Mesothelial cell of epicardium (in vitro differentiated cells): ENCODE results near the gene MT1G. TPM values are rescaled to one million over a fixed set of nuclear protein-coding genes. Genes with fewer than 3 reads are reported as not detected.

Experiments used
- DNase-seq, 2 experiments: peaks; one replicate each; pipeline ENCODE4 v3.0.0; 2021; ENCODE audit warnings: low spot score in 2 of 2; ENCODE audit not compliant: unreplicated experiment in 2 of 2
- H3K27ac Mint-ChIP-seq: 2 replicates; pipeline ENCODE4 v1.8.0; 2021; ENCODE audit warnings: mixed read lengths
- H3K27me3 Mint-ChIP-seq: 2 replicates; pipeline ENCODE4 v1.8.0; 2021; ENCODE audit warnings: low read depth, mixed read lengths
- H3K36me3 Mint-ChIP-seq: 2 replicates; pipeline ENCODE4 v1.8.0; 2021; ENCODE audit warnings: mixed read lengths
- H3K4me1 Mint-ChIP-seq: 2 replicates; pipeline ENCODE4 v1.8.0; 2021; ENCODE audit warnings: mixed read lengths
- H3K4me3 Mint-ChIP-seq: 2 replicates; pipeline ENCODE4 v1.8.0; 2021; ENCODE audit warnings: mild to moderate bottlenecking, moderate library complexity, mixed read lengths
- H3K9me3 Mint-ChIP-seq: 2 replicates; pipeline ENCODE4 v1.8.0; 2021; ENCODE audit warnings: mixed read lengths
- CTCF ChIP-seq: fragments of 200-600 bp; sonication (generic); IDR thresholded peaks from one replicate; pipeline ENCODE4 v1.5.0; 2021; ENCODE audit warnings: antibody characterized with exemption; ENCODE audit not compliant: unreplicated experiment
- total RNA-seq: library from RNA; stranded (reverse); gene quantifications from 3 replicates; pipeline ENCODE4 v1.2.1, GENCODE V29; 2021

The MT1G gene
- total RNA-seq, 1 donor from 2014 or later, result not detected

GRCh38 chr16:56700631-56701030 lies 32.8 kb upstream of the MT1G start:
- H3K4me1 Mint-ChIP-seq, result peaks cover 7% of the 10 kb centered on the region
- peaks cover 1% of the 10 kb centered on the region for H3K36me3 Mint-ChIP-seq
- peaks cover 12% of the 10 kb centered on the region for H3K9me3 Mint-ChIP-seq
- no peak for TF ChIP-seq CTCF
- no peak for DNase-seq
- no peak overlapping the region for H3K4me3 Mint-ChIP-seq
- peaks cover 2% of the 10 kb centered on the region for H3K27me3 Mint-ChIP-seq
- H3K27ac Mint-ChIP-seq, result no peak overlapping the region

- no peak for DNase-seq
- no peak for TF ChIP-seq CTCF
- Mint-ChIP-seq H3K27ac (no peak overlapping the region), H3K36me3 (peaks cover 1% of the 10 kb centered on the region), H3K27me3 (peaks cover 2% of the 10 kb centered on the region), H3K4me3 (no peak overlapping the region), H3K4me1 (peaks cover 7% of the 10 kb centered on the region), H3K9me3 (peaks cover 12% of the 10 kb centered on the region)
Observed at GRCh38 chr16:56700195-56700594, 32.3 kb upstream of the MT1G start.

- TF ChIP-seq CTCF, result no peak
- Mint-ChIP-seq H3K4me3 (no peak overlapping the region), H3K4me1 (peaks cover 10% of the 10 kb centered on the region), H3K36me3 (peaks cover 1% of the 10 kb centered on the region), H3K27ac (no peak overlapping the region), H3K9me3 (peaks cover 12% of the 10 kb centered on the region), H3K27me3 (no peaks in the 10 kb centered on the region)
- DNase-seq, result no peak
Observed at GRCh38 chr16:56697456-56698155, 29.7 kb upstream of the MT1G start.

GRCh38 chr16:56695246-56695645 lies 27.4 kb upstream of the MT1G start:
- Mint-ChIP-seq H3K27me3 (peaks cover 3% of the 10 kb centered on the region), H3K4me3 (no peak overlapping the region)
- no peak for DNase-seq

GRCh38 chr16:56691885-56692284 lies 24.0 kb upstream of the MT1G start:
- H3K27ac Mint-ChIP-seq, result peak overlapping the region; percentile 91

More at GRCh38 chr16:56695246-56695645, 27.4 kb upstream of the MT1G start:
- H3K9me3 Mint-ChIP-seq, result peaks cover 17% of the 10 kb centered on the region
- H3K4me1 Mint-ChIP-seq, result peaks cover 17% of the 10 kb centered on the region
- H3K27ac Mint-ChIP-seq, result no peak overlapping the region
- H3K36me3 Mint-ChIP-seq, result peaks cover 1% of the 10 kb centered on the region
- TF ChIP-seq CTCF, result no peak

More at GRCh38 chr16:56691885-56692284, 24.0 kb upstream of the MT1G start:
- H3K4me1 Mint-ChIP-seq, result peaks cover 17% of the 10 kb centered on the region
- no peaks in the 10 kb centered on the region for H3K36me3 Mint-ChIP-seq
- DNase-seq, result no peak
- no peak for TF ChIP-seq CTCF
- H3K4me3 Mint-ChIP-seq, result no peak overlapping the region
- H3K27me3 Mint-ChIP-seq, result peaks cover 19% of the 10 kb centered on the region
- peaks cover 11% of the 10 kb centered on the region for H3K9me3 Mint-ChIP-seq
